PFSK-1 (cell line): ENCODE results near the gene NLGN3.

ENCODE experiments used
- FOXP2 ChIP-seq: optimal IDR thresholded peaks from 2 replicates; pipeline ENCODE3; 2011; ENCODE audit warnings: borderline replicate concordance, control low read depth, inconsistent platforms; ENCODE audit not compliant: insufficient read depth; ENCODE audit errors: extremely low read length, extremely low read depth
- POLR2AphosphoS5 ChIP-seq: IDR thresholded peaks from 2 replicates; pipeline ENCODE4 v1.6.1; 2012; ENCODE audit warnings: low read depth, mild to moderate bottlenecking, control low read depth, low read length, moderate library complexity
- REST ChIP-seq, 2 experiments: IDR thresholded peaks; 2 replicates each; pipeline versions ENCODE4 v1.6.1 to v1.8.0; 2011 to 2012; ENCODE audit warnings: low read depth in 2 of 2, low read length in 2 of 2, control low read depth in 1 of 2, inconsistent platforms in 1 of 2, mild to moderate bottlenecking in 1 of 2, moderate library complexity in 1 of 2; ENCODE audit not compliant: insufficient read depth in 1 of 2
- SIN3A ChIP-seq: IDR thresholded peaks from 2 replicates; pipeline ENCODE4 v1.6.1; 2012; ENCODE audit warnings: mild to moderate bottlenecking, low read length, moderate library complexity, borderline replicate concordance; ENCODE audit not compliant: insufficient read depth
- TAF1 ChIP-seq: IDR thresholded peaks from 2 replicates; pipeline ENCODE4 v1.6.1; 2012; ENCODE audit warnings: low read length, control low read depth, borderline replicate concordance; ENCODE audit not compliant: insufficient read depth

Gene NLGN3

GRCh38 chrX:71098951-71099506 lies 45.6 kb upstream of the NLGN3 start:
- TF ChIP-seq SIN3A (no peak), FOXP2 (no peak), TAF1 (no peak), POLR2AphosphoS5 (no peak), REST (IDR thresholded peaks at IDR 0.05; ENCODE audit: insufficient read depth in 1 of 2, low read depth in 2 of 2, low read length in 2 of 2) (no peak)

- TF ChIP-seq POLR2AphosphoS5, result no peak
- no peak for TF ChIP-seq REST (IDR thresholded peaks at IDR 0.05; ENCODE audit: insufficient read depth in 1 of 2, low read depth in 2 of 2, low read length in 2 of 2)
- no peak for TF ChIP-seq TAF1
- TF ChIP-seq SIN3A, result no peak
- TF ChIP-seq FOXP2, result no peak
Observed at GRCh38 chrX:71099736-71100135, 44.9 kb upstream of the NLGN3 start.

- TF ChIP-seq POLR2AphosphoS5, result no peak
- TF ChIP-seq SIN3A, result no peak
- TF ChIP-seq TAF1, result no peak
- no peak for TF ChIP-seq FOXP2
- no peak for TF ChIP-seq REST (IDR thresholded peaks at IDR 0.05; ENCODE audit: insufficient read depth in 1 of 2, low read depth in 2 of 2, low read length in 2 of 2)
Observed at GRCh38 chrX:71100581-71101505, 43.8 kb upstream of the NLGN3 start.

- TF ChIP-seq REST (IDR thresholded peaks at IDR 0.05; ENCODE audit: insufficient read depth in 1 of 2, low read depth in 2 of 2, low read length in 2 of 2), result no peak
- no peak for TF ChIP-seq POLR2AphosphoS5
- no peak for TF ChIP-seq FOXP2
- TF ChIP-seq TAF1, result no peak
- no peak for TF ChIP-seq SIN3A
Observed at GRCh38 chrX:71102292-71102691, 42.3 kb upstream of the NLGN3 start.
